GM19023 (cell line): ENCODE data around the gene BEND7.

Experiments
- ATAC-seq: cut with Tn5 transposase; IDR thresholded peaks from one replicate; pipeline ENCODE4 v1.9.1; 2021; ENCODE audit warnings: mild to moderate bottlenecking, moderate library complexity; ENCODE audit not compliant: unreplicated experiment

The BEND7 gene

GRCh38 chr10:13521026-13521425 is 7.8 kb downstream of the BEND7 start:
- ATAC-seq, result no peak

GRCh38 chr10:13520194-13520593 is 8.6 kb downstream of the BEND7 start:
- ATAC-seq, result no peak

- ATAC-seq, result no peak
Measured at GRCh38 chr10:13518076-13518692, 10.6 kb downstream of the BEND7 start.

- ATAC-seq, result no peak
Measured at GRCh38 chr10:13517675-13518074, 11.1 kb downstream of the BEND7 start.

GRCh38 chr10:13516176-13516575 is 12.6 kb downstream of the BEND7 start:
- ATAC-seq, result no peak

- ATAC-seq, result no peak
Measured at GRCh38 chr10:13515467-13515866, 13.3 kb downstream of the BEND7 start.

- ATAC-seq, result no peak
Measured at GRCh38 chr10:13514296-13514695, 14.5 kb downstream of the BEND7 start.

GRCh38 chr10:13512564-13512963 is 16.2 kb downstream of the BEND7 start:
- ATAC-seq, result no peak

- no peak for ATAC-seq
Measured at GRCh38 chr10:13511409-13511808, 17.4 kb downstream of the BEND7 start.

- no peak for ATAC-seq
Measured at GRCh38 chr10:13505052-13505680, 23.6 kb downstream of the BEND7 start.

GRCh38 chr10:13503745-13504463 is 24.9 kb downstream of the BEND7 start:
- no peak for ATAC-seq

- ATAC-seq, result no peak
Measured at GRCh38 chr10:13502380-13502779, 26.4 kb downstream of the BEND7 start.

GRCh38 chr10:13500201-13500600 is 28.6 kb downstream of the BEND7 start:
- no peak for ATAC-seq

GRCh38 chr10:13499150-13499549 is 29.7 kb downstream of the BEND7 start:
- ATAC-seq, result no peak

GRCh38 chr10:13496931-13497330 is 31.9 kb downstream of the BEND7 start:
- no peak for ATAC-seq

- ATAC-seq, result no peak
Measured at GRCh38 chr10:13496164-13496563, 32.6 kb downstream of the BEND7 start.

- no peak for ATAC-seq
Measured at GRCh38 chr10:13492493-13493180, 36.2 kb downstream of the BEND7 start.

- no peak for ATAC-seq
Measured at GRCh38 chr10:13491747-13492360, 37.0 kb downstream of the BEND7 start.

- no peak for ATAC-seq
Measured at GRCh38 chr10:13490503-13490902, 38.3 kb downstream of the BEND7 start.

- no peak for ATAC-seq
Measured at GRCh38 chr10:13489035-13489599, 39.7 kb downstream of the BEND7 start.

GRCh38 chr10:13485623-13486022 is 43.2 kb downstream of the BEND7 start:
- ATAC-seq, result no peak
